ENCODE data around the gene SYT12. TPM values are rescaled to one million over a fixed set of nuclear protein-coding genes. Genes with fewer than 3 reads are reported as not detected.

SYT12 gene
- total and polyA plus RNA-seq, 2 of the 13 experiments (the other 11 are each of a cell fraction or from before 2014, with no cell fraction given) = 0.01 to 0.02 TPM

DNA sequence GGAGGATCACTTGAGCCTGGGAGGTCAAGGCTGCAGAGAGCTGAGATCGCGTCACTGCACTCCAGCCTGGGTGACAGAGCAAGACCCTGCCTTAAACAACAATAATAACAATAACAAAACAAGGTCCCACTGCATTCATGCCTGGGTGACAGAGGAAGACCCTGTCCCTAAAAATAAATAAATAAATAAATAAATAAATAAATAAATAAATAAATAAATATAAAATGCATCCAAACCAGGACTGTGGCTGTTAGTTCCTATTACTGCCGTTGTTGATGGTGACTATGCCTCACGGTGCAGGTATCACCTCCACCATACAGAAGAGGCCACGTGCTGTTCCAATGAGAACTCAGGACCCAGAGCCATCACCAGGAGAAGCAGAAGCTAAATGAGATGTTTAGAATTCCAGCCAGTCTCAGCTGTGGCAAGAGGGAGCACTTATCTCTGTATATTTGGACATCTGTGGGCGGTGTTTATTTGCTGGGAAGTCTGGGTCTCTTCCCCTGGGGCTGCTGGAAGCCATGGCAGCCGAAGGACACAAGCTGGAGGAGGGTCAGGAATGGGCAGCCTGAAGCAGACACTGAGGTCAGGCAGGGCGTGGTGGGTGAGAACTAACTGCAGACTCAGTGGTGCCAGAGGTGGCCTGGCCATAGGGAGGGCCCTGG is 26.2 kb upstream of the SYT12 start (continued):
- TF ChIP-seq, protein P1, sequence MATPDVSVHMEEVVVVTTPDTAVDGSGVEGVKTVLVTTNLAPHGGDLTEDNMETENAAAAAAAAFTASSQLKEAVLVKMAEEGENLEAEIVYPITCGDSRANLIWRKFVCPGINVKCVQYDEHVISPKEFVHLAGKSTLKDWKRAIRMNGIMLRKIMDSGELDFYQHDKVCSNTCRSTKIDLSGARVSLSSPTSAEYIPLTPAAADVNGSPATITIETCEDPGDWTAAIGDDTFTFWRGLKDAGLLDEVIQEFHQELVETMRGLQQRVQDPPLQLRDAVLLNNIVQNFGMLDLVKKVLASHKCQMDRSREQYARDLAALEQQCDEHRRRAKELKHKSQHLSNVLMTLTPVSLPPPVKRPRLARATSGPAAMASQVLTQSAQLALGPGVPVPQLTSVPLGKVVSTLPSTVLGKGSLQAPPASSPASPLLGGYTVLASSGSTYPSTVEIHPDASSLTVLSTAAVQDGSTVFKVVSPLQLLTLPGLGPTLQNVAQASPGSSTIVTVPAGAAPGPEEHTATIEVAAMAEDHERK (CRISPR knock-in tag; IDR thresholded peaks at IDR 0.05; ENCODE audit: low read depth) = no peak
- TF ChIP-seq THYN1 (CRISPR knock-in tag; IDR thresholded peaks at IDR 0.05; ENCODE audit: borderline replicate concordance, low read depth) (no peak), ZNF343 (CRISPR knock-in tag; IDR thresholded peaks at IDR 0.05) (no peak), CREB1 (IDR thresholded peaks at IDR 0.05) (no peak), CREB1 (CRISPR knock-in tag; IDR thresholded peaks at IDR 0.05) (no peak), HOXA5 (CRISPR knock-in tag; IDR thresholded peaks at IDR 0.05) (no peak), ATRX (CRISPR knock-in tag; IDR thresholded peaks at IDR 0.05; ENCODE audit: borderline replicate concordance) (no peak), ZNF441 (CRISPR knock-in tag; IDR thresholded peaks at IDR 0.05; ENCODE audit: borderline replicate concordance) (no peak), ZNF20 (CRISPR knock-in tag; IDR thresholded peaks at IDR 0.05) (no peak), ZNF382 (CRISPR knock-in tag; IDR thresholded peaks at IDR 0.05; ENCODE audit: borderline replicate concordance) (no peak), CEBPG (CRISPR knock-in tag; IDR thresholded peaks at IDR 0.05) (no peak), KLF12 (CRISPR knock-in tag; IDR thresholded peaks at IDR 0.05; ENCODE audit: borderline replicate concordance) (no peak), ZNF12 (CRISPR knock-in tag; IDR thresholded peaks at IDR 0.05) (no peak), HMG20B (CRISPR knock-in tag; conservative IDR thresholded peaks at IDR 0.05) (peak; percentile 72; the same call in 1 of the 2 replicates), ZNF713 (CRISPR knock-in tag; IDR thresholded peaks at IDR 0.05) (no peak)
- TF ChIP-seq, protein P2, sequence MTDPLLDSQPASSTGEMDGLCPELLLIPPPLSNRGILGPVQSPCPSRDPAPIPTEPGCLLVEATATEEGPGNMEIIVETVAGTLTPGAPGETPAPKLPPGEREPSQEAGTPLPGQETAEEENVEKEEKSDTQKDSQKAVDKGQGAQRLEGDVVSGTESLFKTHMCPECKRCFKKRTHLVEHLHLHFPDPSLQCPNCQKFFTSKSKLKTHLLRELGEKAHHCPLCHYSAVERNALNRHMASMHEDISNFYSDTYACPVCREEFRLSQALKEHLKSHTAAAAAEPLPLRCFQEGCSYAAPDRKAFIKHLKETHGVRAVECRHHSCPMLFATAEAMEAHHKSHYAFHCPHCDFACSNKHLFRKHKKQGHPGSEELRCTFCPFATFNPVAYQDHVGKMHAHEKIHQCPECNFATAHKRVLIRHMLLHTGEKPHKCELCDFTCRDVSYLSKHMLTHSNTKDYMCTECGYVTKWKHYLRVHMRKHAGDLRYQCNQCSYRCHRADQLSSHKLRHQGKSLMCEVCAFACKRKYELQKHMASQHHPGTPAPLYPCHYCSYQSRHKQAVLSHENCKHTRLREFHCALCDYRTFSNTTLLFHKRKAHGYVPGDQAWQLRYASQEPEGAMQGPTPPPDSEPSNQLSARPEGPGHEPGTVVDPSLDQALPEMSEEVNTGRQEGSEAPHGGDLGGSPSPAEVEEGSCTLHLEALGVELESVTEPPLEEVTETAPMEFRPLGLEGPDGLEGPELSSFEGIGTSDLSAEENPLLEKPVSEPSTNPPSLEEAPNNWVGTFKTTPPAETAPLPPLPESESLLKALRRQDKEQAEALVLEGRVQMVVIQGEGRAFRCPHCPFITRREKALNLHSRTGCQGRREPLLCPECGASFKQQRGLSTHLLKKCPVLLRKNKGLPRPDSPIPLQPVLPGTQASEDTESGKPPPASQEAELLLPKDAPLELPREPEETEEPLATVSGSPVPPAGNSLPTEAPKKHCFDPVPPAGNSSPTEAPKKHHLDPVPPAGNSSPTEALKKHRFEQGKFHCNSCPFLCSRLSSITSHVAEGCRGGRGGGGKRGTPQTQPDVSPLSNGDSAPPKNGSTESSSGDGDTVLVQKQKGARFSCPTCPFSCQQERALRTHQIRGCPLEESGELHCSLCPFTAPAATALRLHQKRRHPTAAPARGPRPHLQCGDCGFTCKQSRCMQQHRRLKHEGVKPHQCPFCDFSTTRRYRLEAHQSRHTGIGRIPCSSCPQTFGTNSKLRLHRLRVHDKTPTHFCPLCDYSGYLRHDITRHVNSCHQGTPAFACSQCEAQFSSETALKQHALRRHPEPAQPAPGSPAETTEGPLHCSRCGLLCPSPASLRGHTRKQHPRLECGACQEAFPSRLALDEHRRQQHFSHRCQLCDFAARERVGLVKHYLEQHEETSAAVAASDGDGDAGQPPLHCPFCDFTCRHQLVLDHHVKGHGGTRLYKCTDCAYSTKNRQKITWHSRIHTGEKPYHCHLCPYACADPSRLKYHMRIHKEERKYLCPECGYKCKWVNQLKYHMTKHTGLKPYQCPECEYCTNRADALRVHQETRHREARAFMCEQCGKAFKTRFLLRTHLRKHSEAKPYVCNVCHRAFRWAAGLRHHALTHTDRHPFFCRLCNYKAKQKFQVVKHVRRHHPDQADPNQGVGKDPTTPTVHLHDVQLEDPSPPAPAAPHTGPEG (CRISPR knock-in tag; IDR thresholded peaks at IDR 0.05) = no peak
- TF ChIP-seq, protein P3, sequence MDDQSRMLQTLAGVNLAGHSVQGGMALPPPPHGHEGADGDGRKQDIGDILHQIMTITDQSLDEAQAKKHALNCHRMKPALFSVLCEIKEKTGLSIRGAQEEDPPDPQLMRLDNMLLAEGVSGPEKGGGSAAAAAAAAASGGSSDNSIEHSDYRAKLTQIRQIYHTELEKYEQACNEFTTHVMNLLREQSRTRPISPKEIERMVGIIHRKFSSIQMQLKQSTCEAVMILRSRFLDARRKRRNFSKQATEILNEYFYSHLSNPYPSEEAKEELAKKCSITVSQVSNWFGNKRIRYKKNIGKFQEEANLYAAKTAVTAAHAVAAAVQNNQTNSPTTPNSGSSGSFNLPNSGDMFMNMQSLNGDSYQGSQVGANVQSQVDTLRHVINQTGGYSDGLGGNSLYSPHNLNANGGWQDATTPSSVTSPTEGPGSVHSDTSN (CRISPR knock-in tag; IDR thresholded peaks at IDR 0.05; ENCODE audit: borderline replicate concordance) = no peak
- TF ChIP-seq, protein P4, sequence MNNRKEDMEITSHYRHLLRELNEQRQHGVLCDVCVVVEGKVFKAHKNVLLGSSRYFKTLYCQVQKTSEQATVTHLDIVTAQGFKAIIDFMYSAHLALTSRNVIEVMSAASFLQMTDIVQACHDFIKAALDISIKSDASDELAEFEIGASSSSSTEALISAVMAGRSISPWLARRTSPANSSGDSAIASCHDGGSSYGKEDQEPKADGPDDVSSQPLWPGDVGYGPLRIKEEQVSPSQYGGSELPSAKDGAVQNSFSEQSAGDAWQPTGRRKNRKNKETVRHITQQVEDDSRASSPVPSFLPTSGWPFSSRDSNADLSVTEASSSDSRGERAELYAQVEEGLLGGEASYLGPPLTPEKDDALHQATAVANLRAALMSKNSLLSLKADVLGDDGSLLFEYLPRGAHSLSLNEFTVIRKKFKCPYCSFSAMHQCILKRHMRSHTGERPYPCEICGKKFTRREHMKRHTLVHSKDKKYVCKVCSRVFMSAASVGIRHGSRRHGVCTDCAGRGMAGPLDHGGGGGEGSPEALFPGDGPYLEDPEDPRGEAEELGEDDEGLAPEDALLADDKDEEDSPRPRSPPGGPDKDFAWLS (CRISPR knock-in tag; IDR thresholded peaks at IDR 0.05; ENCODE audit: borderline replicate concordance) = no peak
- TF ChIP-seq, protein P5, sequence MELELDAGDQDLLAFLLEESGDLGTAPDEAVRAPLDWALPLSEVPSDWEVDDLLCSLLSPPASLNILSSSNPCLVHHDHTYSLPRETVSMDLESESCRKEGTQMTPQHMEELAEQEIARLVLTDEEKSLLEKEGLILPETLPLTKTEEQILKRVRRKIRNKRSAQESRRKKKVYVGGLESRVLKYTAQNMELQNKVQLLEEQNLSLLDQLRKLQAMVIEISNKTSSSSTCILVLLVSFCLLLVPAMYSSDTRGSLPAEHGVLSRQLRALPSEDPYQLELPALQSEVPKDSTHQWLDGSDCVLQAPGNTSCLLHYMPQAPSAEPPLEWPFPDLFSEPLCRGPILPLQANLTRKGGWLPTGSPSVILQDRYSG (CRISPR knock-in tag; IDR thresholded peaks at IDR 0.05) = no peak

Measured in HepG2 (cell line).